AG04449 (cell line): ENCODE data around the gene OR2AT4.

ENCODE experiments used
- CTCF ChIA-PET: fragments of 350-600 bp; formaldehyde crosslinking; extraction: SDS; loops from one replicate; lab custom pipeline; 2021; ENCODE audit warnings: antibody characterized with exemption; lab: Yijun Ruan, JAX
- POLR2A ChIA-PET: fragments of 400-600, 350-600 bp; formaldehyde crosslinking; extraction: SDS; loops from one replicate; lab custom pipeline; 2020; ENCODE audit warnings: antibody characterized with exemption, inconsistent platforms; lab: Yijun Ruan, JAX
- DNase-seq: peaks from one replicate; pipeline ENCODE4 v3.0.0-alpha.2; 2010; ENCODE audit warnings: low read depth, low spot score
- H3K4me3 ChIP-seq: 2 replicates; pipeline ENCODE4 v1.5.1; 2011; ENCODE audit warnings: low read depth, mild to moderate bottlenecking, control low read depth, low read length
- TF ChIP-seq, protein P1 (sequence below): IDR thresholded peaks from one replicate; pipeline ENCODE4 v1.5.1; 2011; ENCODE audit warnings: mild to moderate bottlenecking, moderate library complexity, low read length, control low read depth, inconsistent platforms; ENCODE audit not compliant: insufficient read depth; ENCODE audit errors: missing control alignments

Gene OR2AT4

GRCh38 chr11:75077316-75077715, 19.4 kb downstream of the OR2AT4 start:
- TF ChIP-seq, protein P1, sequence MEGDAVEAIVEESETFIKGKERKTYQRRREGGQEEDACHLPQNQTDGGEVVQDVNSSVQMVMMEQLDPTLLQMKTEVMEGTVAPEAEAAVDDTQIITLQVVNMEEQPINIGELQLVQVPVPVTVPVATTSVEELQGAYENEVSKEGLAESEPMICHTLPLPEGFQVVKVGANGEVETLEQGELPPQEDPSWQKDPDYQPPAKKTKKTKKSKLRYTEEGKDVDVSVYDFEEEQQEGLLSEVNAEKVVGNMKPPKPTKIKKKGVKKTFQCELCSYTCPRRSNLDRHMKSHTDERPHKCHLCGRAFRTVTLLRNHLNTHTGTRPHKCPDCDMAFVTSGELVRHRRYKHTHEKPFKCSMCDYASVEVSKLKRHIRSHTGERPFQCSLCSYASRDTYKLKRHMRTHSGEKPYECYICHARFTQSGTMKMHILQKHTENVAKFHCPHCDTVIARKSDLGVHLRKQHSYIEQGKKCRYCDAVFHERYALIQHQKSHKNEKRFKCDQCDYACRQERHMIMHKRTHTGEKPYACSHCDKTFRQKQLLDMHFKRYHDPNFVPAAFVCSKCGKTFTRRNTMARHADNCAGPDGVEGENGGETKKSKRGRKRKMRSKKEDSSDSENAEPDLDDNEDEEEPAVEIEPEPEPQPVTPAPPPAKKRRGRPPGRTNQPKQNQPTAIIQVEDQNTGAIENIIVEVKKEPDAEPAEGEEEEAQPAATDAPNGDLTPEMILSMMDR: no peak
- no peak for DNase-seq
- POLR2A ChIA-PET: no interaction called here

GRCh38 chr11:75076671-75077070, 20.0 kb downstream of the OR2AT4 start:
- ChIA-PET CTCF (no interaction called here), POLR2A (no interaction called here)
- TF ChIP-seq, protein P1: no peak
- no peak overlapping the region for H3K4me3 ChIP-seq
- DNase-seq: no peak

More at GRCh38 chr11:75077316-75077715, 19.4 kb downstream of the OR2AT4 start:
- CTCF ChIA-PET: no interaction called here
- H3K4me3 ChIP-seq: no peak overlapping the region

- ChIA-PET CTCF (interaction anchor here (1.0 kb wide), 1 partner anchor 9 kb away, joined by 3 read pairs; no protein-coding TSS in a partner anchor), POLR2A (no interaction called here)
- TF ChIP-seq, protein P1: no peak
- DNase-seq: no peak
- no peak overlapping the region for H3K4me3 ChIP-seq
These were observed 23.1 kb downstream of the OR2AT4 start for GRCh38 chr11:75073459-75074190.

DNA sequence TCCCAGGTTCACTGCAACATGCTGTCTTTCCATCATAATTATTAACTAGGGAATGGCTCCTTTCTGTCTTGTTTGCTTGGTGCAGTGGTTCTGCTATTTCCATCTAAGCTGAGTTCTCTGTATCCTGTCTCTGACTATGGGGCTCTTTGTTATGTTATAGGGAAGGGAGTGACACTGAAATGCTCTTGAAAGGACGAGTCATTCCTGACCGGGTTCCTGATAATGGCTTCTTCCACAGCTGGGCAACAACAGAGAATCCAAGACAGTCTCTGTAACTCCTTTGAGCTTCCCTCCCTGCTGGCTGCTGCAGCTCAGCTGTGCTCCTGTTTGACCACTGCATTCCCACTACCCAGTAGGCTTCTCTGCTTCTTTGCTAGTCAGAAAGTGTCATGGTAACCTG, 24.1 kb downstream of the OR2AT4 start:
- H3K4me3 ChIP-seq: no peak overlapping the region
- no peak for DNase-seq
- ChIA-PET POLR2A (no interaction called here), CTCF (no interaction called here)
- TF ChIP-seq, protein P1: no peak

DNA sequence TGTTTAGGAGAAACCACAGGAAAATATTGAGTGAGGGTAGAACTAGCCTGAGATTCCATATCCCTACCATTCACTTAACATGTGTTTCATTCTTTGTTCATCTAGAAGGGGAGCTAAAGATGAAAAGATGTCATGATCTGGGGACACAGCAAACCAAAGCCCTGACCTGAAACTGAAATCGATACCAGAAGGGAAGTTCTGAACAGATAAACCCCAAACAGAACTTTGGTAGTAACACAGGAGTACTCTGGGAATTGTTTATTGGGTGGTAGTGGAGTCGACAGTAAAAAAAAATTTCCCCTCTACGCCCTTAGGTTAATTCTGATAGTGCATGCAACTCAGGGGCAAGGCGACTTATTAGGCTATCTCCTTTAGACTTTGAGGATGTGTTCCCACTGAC, 27.2 kb downstream of the OR2AT4 start:
- DNase-seq: no peak
- TF ChIP-seq, protein P1: no peak
- ChIA-PET CTCF (interaction anchor here (1.2 to 1.5 kb wide), 2 partner anchors 35 to 179 kb away, joined by 3 to 4 read pairs; no protein-coding TSS in a partner anchor), POLR2A (no interaction called here)
- H3K4me3 ChIP-seq: no peak overlapping the region

- ChIA-PET CTCF (interaction anchor here (1.2 to 1.5 kb wide), 2 partner anchors 34 to 180 kb away, joined by 3 to 4 read pairs; no protein-coding TSS in a partner anchor), POLR2A (no interaction called here)
- no peak overlapping the region for H3K4me3 ChIP-seq
- TF ChIP-seq, protein P1: no peak
- DNase-seq: no peak
These were observed 27.7 kb downstream of the OR2AT4 start for GRCh38 chr11:75068993-75069392.
